ENCODE data around the gene NUDT16L1.

GRCh38 chr16:4703906-4704305 lies 10.5 kb downstream of the NUDT16L1 start:
- TF ChIP-seq POLR2A (IDR thresholded peaks at IDR 0.05; ENCODE audit: low read depth, low read length) (no peak), TAF1 (IDR thresholded peaks at IDR 0.05; ENCODE audit: borderline replicate concordance, low read depth, low read length) (no peak), POLR2AphosphoS5 (IDR thresholded peaks at IDR 0.05; ENCODE audit: low read depth, low read length) (no peak)

All from GM12892 (cell line).